K562 (cell line): ENCODE results near the gene DTNA. TPM values are rescaled to one million over a fixed set of nuclear protein-coding genes. Genes with fewer than 3 reads are reported as not detected.
A peak's percentile ranks its signal among the peaks of the same experiment; 100 is the strongest.

ENCODE experiments used
- ATAC-seq: fragments of 200-7000 bp; cut with Tn5 transposase; 3 replicates; pipeline ENCODE4 v1.9.1; 2020; ENCODE audit warnings: moderate library complexity
- BruUV-seq: library from RNA; stranded (reverse); fragments of 400-500 nt; replicated peaks from 2 replicates; lab custom pipeline; 2021; lab: Mats Ljungman, UMichigan
- CTCF ChIA-PET: fragments of 300-600 bp; formaldehyde crosslinking; extraction: SDS; loops from one replicate; lab custom pipeline; 2021; ENCODE audit warnings: low intra/inter-chr PET ratio; lab: Yijun Ruan, JAX
- POLR2A ChIA-PET: fragments of 300-600, 350-650 bp; sonication (Branson Sonifier 250); formaldehyde crosslinking; extraction: SDS; loops from one replicate; lab custom pipeline; 2021; ENCODE audit warnings: antibody characterized with exemption, inconsistent platforms; lab: Yijun Ruan, JAX
- DNase-seq, 4 experiments: peaks; one replicate each; pipeline versions ENCODE4 v3.0.0 to v3.0.0-alpha.2; 2011 to 2018; ENCODE audit warnings: low spot score in 3 of 4, mixed read lengths in 3 of 4; ENCODE audit errors: extremely low read depth in 1 of 4
- FAIRE-seq: peaks from 2 replicates; lab custom pipeline; 2011; peaks lifted over from hg19 to GRCh38; lab: Jason Lieb, UNC
- H2AFZ ChIP-seq: 2 replicates; pipeline ENCODE4 v1.6.0; 2011; ENCODE audit warnings: low read depth, low read length, control low read depth, inconsistent platforms
- H3K27ac ChIP-seq: fragments of 200-600 bp; 3 replicates; pipeline ENCODE4 v1.8.0; 2011; ENCODE audit warnings: low read depth, mild to moderate bottlenecking, control low read depth, inconsistent platforms, low read length, moderate library complexity, mixed read lengths; ENCODE audit errors: extremely low read depth
- H3K27me3 ChIP-seq, 2 experiments: fragments of 300-600 bp in 1 of 2; 2 replicates in 1 of 2; 3 replicates in 1 of 2; pipeline versions ENCODE4 v1.6.0 to v1.8.0; 2011; ENCODE audit warnings: inconsistent platforms in 2 of 2, low read length in 2 of 2, mild to moderate bottlenecking in 1 of 2, mixed read lengths in 1 of 2, moderate library complexity in 1 of 2; ENCODE audit not compliant: control insufficient read depth in 2 of 2, insufficient read depth in 2 of 2
- H3K36me3 ChIP-seq: fragments of 300-600 bp; 3 replicates; pipeline ENCODE4 v1.8.0; 2011; ENCODE audit warnings: mild to moderate bottlenecking, low read length, inconsistent platforms; ENCODE audit not compliant: control insufficient read depth, insufficient read depth
- H3K4me1 ChIP-seq, 2 experiments: fragments of 200-600 bp in 1 of 2; replicated peaks in 1 of 2; 2 replicates in 1 of 2; 3 replicates in 1 of 2; pipeline versions ENCODE4 v1.5.1 to v1.8.0; 2011; ENCODE audit warnings: inconsistent platforms in 2 of 2, low read length in 2 of 2, mild to moderate bottlenecking in 1 of 2, mixed read lengths in 1 of 2, moderate library complexity in 1 of 2; ENCODE audit not compliant: control insufficient read depth in 2 of 2, insufficient read depth in 2 of 2
- H3K4me2 ChIP-seq: 2 replicates; pipeline ENCODE4 v1.6.1; 2011; ENCODE audit warnings: low read length, control low read depth, inconsistent platforms, mixed read lengths; ENCODE audit not compliant: insufficient read depth
- H3K4me3 ChIP-seq: fragments of 200-600 bp; sonication (generic), shearing (Covaris generic); 2 replicates; pipeline ENCODE4 v1.5.1; 2016; ENCODE audit warnings: control low read depth, inconsistent platforms
- H3K79me2 ChIP-seq: fragments of 200-600 bp; 3 replicates; pipeline ENCODE4 v1.8.0; 2011; ENCODE audit warnings: low read length, inconsistent platforms; ENCODE audit not compliant: control insufficient read depth, insufficient read depth
- H3K9ac ChIP-seq, 2 experiments: 2 replicates each; pipeline versions ENCODE4 v1.6.0 to v1.6.1; 2011; ENCODE audit warnings: low read depth in 2 of 2, low read length in 2 of 2, control low read depth in 1 of 2, inconsistent platforms in 1 of 2, mild to moderate bottlenecking in 1 of 2, mixed read lengths in 1 of 2; ENCODE audit not compliant: insufficient read depth in 1 of 2
- H3K9me1 ChIP-seq: one replicate; pipeline ENCODE4 v1.6.0; 2011; ENCODE audit warnings: inconsistent platforms, mild to moderate bottlenecking, low read length, moderate library complexity; ENCODE audit not compliant: control insufficient read depth, insufficient read depth
- H3K9me3 ChIP-seq: replicated peaks from 2 replicates; pipeline ENCODE4 v1.5.1; 2011; ENCODE audit warnings: low read depth, low read length, inconsistent platforms; ENCODE audit not compliant: control insufficient read depth, insufficient read depth
- H4K20me1 ChIP-seq: replicated peaks from 2 replicates; pipeline ENCODE4 v1.6.1; 2011; ENCODE audit warnings: low read length, inconsistent platforms, mixed read lengths; ENCODE audit not compliant: control insufficient read depth, insufficient read depth
- CBX5 ChIP-seq: IDR thresholded peaks from 2 replicates; pipeline ENCODE4 v1.6.1; 2014; ENCODE audit warnings: low read depth, borderline replicate concordance
- JUND ChIP-seq, 2 experiments: IDR thresholded peaks; 2 replicates in 1 of 2; 3 replicates in 1 of 2; pipeline ENCODE4 v1.6.1; 2011; ENCODE audit warnings: borderline replicate concordance in 2 of 2, low read depth in 2 of 2, low read length in 2 of 2, improper control_type of control experiment in 1 of 2, missing biosample characterization in 1 of 2, missing genetic modification characterization in 1 of 2, missing genetic modification reagents in 1 of 2
- MLLT1 ChIP-seq, 2 experiments: fragments of 450-650 bp; IDR thresholded peaks; 2 replicates each; pipeline ENCODE4 v1.6.1; 2016
- PHB2 ChIP-seq: fragments of 450-650 bp; IDR thresholded peaks from 2 replicates; pipeline ENCODE4 v1.6.1; 2017; ENCODE audit warnings: low read depth
- ZC3H8 ChIP-seq: fragments of 450-650 bp; IDR thresholded peaks from 2 replicates; pipeline ENCODE4 v1.6.1; 2017
- ZNF217 ChIP-seq: sonication (generic); formaldehyde crosslinking; IDR thresholded peaks from 2 replicates; pipeline ENCODE4 v1.8.0; 2022; ENCODE audit warnings: mild to moderate bottlenecking, missing genetic modification reagents
- WGBS: fragments of 100-300 bp; shearing (Covaris generic); methylation state at CpG from one replicate; pipeline ENCODE4 v1.1.6; 2016; ENCODE audit warnings: low coverage, mixed read lengths; ENCODE audit not compliant: insufficient coverage; ENCODE audit errors: missing lambda C conversion rate; 5-methylcytosine and 5-hydroxymethylcytosine counted together
- in situ Hi-C: fragments of 300-500 bp; cut with MboI; formaldehyde crosslinking; loops from 4 replicates; pipeline ENCODE4 v1.15.0; 2018; ENCODE audit warnings: inconsistent platforms, mixed read lengths
- intact Hi-C: fragments of 100-400 bp; cut with micrococcal nuclease; formaldehyde crosslinking; loops from 2 replicates; pipeline ENCODE4 v1.14.2; 2022
- polyA plus RNA-seq, 8 experiments: library from polyadenylated mRNA; depleted of rRNA in 4 of 8; stranded (reverse) in 5 of 8; unstranded in 3 of 8; fragments of >200 nt; fragmentation: Nextera tagmentation in 2 of 8; fragmentation: Illumina TruSeq in 1 of 8; extraction: Ambion mirVana in 2 of 8; extraction: Trizol in 1 of 8; gene quantifications; 2 replicates each; pipeline versions ENCODE4 v1.2.1 to v1.2.3, GENCODE V29; 2011 to 2014; ENCODE audit warnings: inconsistent platforms in 1 of 8, missing spikeins in 1 of 8
- total RNA-seq, 7 experiments: library from RNA; depleted of rRNA in 6 of 7; stranded (reverse); fragments of >200 nt in 6 of 7; fragmentation: Illumina TruSeq in 2 of 7; extraction: Trizol in 2 of 7; gene quantifications; 2 replicates each; pipeline versions ENCODE4 v1.2.1 to v1.2.3, GENCODE V29; 2011 to 2021; ENCODE audit warnings: low replicate concordance in 1 of 7

Gene DTNA
- total and polyA plus RNA-seq, 9 of the 15 experiments (the other 6 are each of a cell fraction or from before 2014, with no cell fraction given), result 0.07 to 2.4 (median 0.22) TPM; not detected in 2

- Histone ChIP-seq H3K4me2 (no peak overlapping the region), H3K79me2 (no peaks in the 10 kb centered on the region), H3K27ac (no peak overlapping the region), H3K9me1 (no peaks in the 10 kb centered on the region), H2AFZ (no peak overlapping the region), H3K9me3 (no peaks in the 10 kb centered on the region), H3K4me1 (peaks cover 0 to 3% of the 10 kb centered on the region in 2 experiments; a peak in 1 of 5 replicates), H4K20me1 (no peaks in the 10 kb centered on the region), H3K27me3 (no peaks in the 10 kb centered on the region), H3K9ac (no peak overlapping the region), H3K36me3 (no peaks in the 10 kb centered on the region), H3K4me3 (no peak overlapping the region)
- ChIA-PET POLR2A (no interaction called here), CTCF (no interaction called here)
- DNase-seq, result no peak
- BruUV-seq, result no TSS peak
- in situ Hi-C loops, result no loop called here
- ATAC-seq, result no peak
- FAIRE-seq, result no peak
- TF ChIP-seq CBX5 (no peak), JUND (IDR thresholded peaks at IDR 0.05; ENCODE audit: borderline replicate concordance, low read depth, low read length) (no peak), JUND (tag; IDR thresholded peaks at IDR 0.05; ENCODE audit: borderline replicate concordance, low read depth, low read length) (0 out of 3 replicates have a peak, but pooled peaks have one; percentile 3), ZC3H8 (no peak), MLLT1 (IDR thresholded peaks at IDR 0.05) (no peak), ZNF217 (CRISPR knock-in tag) (no peak), PHB2 (no peak)
- intact Hi-C loops, result no loop called here
- WGBS, result 5% methylated on average over 1 of the region's 1 CpG
Measured at GRCh38 chr18:34933909-34934661, 224.0 kb downstream of the DTNA start.
